HG02981 (cell line): ENCODE measurements around the gene RPS28.
"Not testable (repeated sequence)": the region's sequence is repeated elsewhere in the genome, so short reads cannot be mapped to it uniquely, and the experiment has no call there.

ENCODE experiments used
- ATAC-seq: cut with Tn5 transposase; IDR thresholded peaks from one replicate; pipeline ENCODE4 v1.9.1; 2021; ENCODE audit warnings: mild to moderate bottlenecking, moderate library complexity; ENCODE audit not compliant: unreplicated experiment

RPS28 gene

GRCh38 chr19:8340341-8341096 is 19.2 kb downstream of the RPS28 start:
- no peak for ATAC-seq

DNA sequence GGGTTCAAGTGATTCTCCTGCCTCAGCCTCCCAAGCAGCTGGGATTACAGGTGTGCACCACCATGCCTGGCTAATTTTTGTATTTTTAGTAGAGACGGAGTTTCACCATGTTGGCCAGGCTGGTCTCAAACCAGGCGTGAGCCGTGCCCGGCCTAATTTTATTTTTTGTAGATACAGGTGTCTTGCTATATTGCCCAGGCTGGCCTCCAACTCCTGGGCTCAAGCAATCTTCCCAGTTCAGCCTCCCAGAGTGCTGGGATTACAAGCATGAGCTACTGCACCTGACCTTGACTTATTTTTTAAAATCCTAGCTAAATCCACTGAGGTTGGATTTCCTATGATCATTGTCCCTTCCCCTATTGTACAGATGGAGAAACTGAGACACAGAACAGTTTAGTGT is 20.2 kb downstream of the RPS28 start:
- not testable (repeated sequence) for ATAC-seq

DNA sequence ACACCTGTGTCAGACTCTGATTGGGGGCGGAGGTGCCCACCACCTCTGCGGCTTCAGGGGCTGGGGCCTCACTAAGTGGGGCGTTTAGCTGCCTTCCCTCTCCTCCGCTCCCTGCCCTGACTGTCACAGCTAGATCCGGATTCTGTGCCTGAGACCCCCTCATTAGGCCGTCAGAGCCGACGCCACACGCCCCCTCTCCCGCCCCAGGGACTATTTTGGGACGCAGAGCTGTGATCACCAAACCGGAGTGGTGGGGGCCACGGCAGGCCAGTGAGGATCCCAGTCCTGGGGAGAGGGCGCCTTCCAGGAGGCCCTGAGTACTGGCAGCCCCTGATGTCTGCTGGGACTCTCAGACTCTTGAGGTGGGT is 21.0 kb downstream of the RPS28 start:
- no peak for ATAC-seq

DNA sequence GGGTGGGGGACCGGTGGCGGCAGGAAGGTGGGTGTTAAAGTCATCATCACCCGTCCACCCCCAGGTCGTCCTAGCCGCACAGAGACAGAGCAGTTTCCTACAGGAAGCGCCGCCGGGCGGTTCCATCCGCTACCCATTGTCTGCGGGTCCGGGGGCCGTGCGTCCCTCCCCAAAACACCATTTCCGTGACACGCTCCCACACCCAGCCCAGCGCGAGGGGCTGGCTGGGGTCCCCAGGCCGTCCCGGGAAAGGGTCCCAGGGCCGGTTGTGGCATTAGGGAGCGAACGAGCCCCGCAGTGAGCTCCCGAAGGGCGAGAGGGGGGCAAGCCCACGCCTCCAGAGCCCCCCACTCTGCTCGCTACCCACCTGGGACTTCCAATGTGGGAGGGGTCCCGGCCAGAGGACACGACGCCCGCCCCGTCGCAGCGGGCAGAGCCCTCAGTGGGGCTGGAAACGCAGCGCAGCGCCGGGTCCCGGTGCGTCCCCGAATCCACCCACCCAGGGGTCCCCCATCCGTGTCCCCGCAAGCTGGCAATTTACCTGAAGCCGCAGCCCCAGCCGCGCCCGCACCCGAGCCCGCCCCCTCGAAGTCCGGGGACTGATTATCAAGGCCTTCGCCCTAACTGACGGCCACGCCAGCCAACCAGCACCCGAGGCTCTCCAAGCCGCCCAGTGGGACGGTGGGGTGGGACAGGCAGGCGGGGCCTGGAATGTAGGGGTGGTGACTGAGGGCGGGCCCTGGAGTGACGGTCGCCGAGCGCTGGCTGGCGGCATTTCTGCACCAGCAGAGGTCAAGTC is 21.6 kb downstream of the RPS28 start, which contains the start of gene KANK3:
Gene KANK3 (minus strand): TSS at position 579 of the 799 bp plus-strand sequence. CDS start 5,434 bp downstream, outside the sequence.
- peak; percentile 97 for ATAC-seq

- no peak for ATAC-seq
These were observed 22.2 kb downstream of the RPS28 start for GRCh38 chr19:8343483-8343844.

GRCh38 chr19:8349629-8350372 is 28.5 kb downstream of the RPS28 start:
- not testable (repeated sequence) for ATAC-seq

DNA sequence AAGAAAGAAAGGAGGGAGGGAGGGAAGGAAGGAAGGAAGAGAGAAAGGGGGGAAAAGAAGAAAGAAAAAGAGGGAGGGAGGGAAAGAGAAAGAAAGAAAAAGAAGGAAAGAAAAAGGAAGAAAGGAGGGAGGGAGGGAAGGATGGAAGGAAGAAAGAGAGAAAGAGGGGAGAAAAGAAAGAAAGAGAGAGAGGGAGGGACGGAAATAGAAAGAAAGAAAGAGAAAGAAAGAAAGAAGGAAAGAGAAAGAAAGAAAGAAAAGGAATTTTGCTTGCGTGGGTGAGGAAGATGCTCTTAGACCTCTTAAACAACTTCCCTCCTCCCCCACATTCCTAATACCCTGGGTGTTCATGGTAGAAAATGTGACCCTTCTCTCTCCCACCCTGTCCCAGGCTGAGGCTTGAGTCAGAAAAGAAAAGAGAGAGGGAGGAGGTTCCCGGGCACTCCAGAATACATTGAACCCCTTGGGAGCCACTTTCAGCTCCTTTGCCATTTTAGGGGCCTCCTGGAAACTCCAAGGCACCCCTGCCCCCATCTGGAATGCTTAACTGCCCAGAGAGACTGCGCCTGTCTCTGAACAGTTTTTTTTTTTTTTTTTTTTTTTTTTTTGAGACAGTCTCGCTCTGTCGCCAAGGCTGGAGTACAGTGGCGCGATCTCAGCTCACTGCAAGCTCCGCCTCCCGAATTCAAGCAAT is 31.0 kb downstream of the RPS28 start:
- no peak for ATAC-seq

DNA sequence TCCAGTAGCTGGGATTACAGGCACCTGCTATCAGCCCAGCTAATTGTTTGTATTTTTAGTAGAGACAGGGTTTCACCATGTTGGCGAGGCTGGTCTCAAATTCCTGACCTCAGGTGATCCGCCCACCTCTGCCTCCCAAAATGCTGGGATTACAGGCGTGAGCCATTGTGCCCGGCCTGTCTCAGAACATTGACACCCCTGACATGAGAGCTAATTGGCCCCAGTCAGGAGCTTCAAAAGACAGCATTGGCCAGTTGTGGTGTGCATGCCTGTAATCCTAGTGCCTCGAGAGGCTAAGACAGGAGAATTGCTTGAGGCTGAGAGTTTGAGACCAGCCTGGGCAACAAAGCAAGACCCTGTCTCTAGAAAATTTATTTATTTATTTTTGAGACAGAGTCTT is 31.5 kb downstream of the RPS28 start:
- ATAC-seq = not testable (repeated sequence)

GRCh38 chr19:8355631-8356402 is 34.5 kb downstream of the RPS28 start:
- no peak for ATAC-seq

GRCh38 chr19:8357007-8357521 is 35.8 kb downstream of the RPS28 start:
- ATAC-seq = no peak

GRCh38 chr19:8358948-8359347 is 37.7 kb downstream of the RPS28 start:
- ATAC-seq = no peak

DNA sequence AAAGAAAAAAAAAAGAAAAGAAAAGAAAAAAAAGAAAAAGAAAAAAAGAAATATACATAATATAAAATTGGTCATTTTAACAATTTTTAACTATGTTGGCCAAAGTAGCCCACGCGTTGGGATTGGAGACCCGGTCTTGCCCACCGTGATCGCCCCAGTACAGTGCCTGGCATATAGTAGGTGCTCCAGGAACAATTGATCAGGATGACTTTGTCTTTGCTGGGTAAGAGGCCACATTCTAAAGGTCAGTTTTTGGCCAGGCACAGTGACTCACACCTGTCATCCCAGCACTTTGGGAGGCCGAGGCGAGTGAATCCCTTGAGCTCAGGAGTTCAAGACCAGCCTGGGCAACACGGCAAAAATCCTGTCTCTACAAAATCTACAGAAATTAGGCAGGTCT is 38.9 kb downstream of the RPS28 start:
- no peak for ATAC-seq

DNA sequence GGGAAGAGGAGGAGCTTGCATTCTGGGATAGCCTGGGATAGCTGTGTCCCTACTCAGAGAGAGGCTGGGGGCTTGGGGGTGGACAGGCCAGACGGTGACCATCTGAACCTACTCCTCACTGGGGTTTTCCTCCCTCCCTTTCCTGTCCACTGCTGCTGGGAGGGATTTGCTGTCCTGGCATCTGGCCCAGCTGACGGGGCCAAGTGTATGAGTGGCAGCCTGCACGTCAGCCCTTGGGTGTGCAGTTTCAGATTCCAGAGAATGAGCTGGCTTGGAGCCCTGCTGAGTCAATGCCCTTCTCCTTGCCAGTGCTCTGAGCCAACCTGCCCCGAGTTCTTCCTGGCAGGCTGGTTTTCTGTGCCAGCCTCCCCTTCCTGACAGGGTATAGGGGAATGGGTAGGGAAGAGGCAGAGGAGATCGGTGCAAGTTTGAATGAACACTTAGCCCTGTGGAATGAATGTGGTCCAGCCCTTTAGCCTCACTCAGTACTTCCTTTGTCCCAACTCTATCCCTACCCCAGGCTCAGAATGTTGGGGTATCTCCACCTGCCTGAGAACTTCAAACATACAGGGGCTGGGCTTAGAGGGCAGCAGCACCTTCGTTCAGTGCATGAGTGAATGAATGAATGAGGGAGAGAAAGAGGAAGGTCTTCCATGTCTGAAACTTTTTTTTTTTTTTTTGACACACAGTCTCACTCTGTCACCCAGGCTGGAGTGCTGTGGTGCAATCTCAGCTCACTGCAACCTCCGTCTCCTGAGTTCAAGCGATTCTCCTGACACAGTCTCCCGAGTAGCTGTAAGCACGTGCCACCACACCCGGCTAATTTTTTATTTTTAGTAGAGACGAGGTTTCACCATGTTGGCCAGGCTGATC is 40.9 kb downstream of the RPS28 start:
- no peak for ATAC-seq

DNA sequence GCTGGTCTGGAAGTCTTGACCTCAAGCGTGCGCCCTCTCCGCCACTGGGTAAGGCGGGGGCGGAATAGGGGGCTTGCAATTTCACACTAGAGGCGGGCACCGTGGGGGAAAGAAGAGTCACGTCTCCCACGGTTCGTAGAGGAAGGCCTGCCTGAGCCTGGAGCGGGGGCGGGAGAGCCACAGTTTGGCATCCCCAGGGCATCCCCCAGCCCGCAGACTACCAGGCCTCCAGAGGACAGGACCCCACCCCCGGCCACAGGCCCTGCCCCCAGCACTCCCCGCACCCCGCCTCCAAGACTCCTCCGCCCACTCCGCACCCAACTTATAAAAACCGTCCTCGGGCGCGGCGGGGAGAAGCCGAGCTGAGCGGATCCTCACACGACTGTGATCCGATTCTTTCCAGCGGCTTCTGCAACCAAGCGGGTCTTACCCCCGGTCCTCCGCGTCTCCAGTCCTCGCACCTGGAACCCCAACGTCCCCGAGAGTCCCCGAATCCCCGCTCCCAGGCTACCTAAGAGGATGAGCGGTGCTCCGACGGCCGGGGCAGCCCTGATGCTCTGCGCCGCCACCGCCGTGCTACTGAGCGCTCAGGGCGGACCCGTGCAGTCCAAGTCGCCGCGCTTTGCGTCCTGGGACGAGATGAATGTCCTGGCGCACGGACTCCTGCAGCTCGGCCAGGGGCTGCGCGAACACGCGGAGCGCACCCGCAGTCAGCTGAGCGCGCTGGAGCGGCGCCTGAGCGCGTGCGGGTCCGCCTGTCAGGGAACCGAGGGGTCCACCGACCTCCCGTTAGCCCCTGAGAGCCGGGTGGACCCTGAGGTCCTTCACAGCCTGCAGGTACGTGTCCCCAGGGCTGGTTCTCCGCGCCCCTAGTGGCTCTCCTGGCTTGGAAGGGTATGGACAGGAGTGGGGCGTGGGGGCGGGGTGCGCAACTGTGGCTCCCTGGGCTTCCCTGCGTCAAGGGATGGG is 42.8 kb downstream of the RPS28 start, which contains the start of gene ANGPTL4:
Gene ANGPTL4 (plus strand): TSS at position 353 of the 969 bp plus-strand sequence. CDS start 167 bp downstream, at position 520.
- ATAC-seq = no peak

DNA sequence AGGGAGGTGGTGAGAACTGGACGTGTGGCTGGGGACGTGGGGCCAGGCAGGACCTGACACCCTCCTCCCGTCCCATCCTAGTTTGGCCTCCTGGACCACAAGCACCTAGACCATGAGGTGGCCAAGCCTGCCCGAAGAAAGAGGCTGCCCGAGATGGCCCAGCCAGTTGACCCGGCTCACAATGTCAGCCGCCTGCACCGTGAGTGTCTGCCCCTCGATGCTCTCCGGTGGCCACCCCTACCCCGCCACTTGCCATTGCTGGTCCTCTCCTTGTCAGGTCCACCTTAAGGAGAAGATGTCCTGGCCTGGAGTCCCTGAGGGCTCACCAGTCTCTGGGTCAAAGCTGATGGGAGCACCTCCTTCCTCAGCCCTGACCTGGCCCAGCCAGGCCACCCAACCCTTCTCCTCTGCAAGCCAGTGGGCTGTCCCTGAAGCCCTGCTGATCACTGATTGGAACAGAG is 44.9 kb downstream of the RPS28 start:
- ATAC-seq = no peak

DNA sequence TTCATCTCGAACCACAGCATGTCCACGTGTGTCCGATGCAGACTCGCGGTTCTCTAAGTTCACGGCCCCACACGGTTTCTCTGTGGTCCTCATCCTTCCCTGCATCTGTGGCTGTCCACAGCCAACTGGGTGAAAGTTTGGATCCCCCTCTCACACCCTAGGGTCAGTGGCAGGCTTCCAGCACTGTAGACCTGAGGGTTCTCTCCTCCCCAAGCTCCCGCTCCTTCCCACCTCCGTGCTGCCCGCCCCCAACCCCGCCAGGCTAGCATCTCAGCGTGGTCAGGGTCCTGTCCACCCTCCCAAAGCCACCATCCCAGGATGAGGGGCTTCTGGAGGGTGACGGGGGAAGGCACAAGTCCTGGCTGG is 45.6 kb downstream of the RPS28 start:
- ATAC-seq = no peak

- ATAC-seq = no peak
These were observed 46.2 kb downstream of the RPS28 start for GRCh38 chr19:8367327-8368001.
